Activated T-cell treated with anti-CD3 and anti-CD28 coated beads, Interleukin-2, amount 50 U/mL, for 24 hours (primary cell): ENCODE measurements around the gene PPM1K.

ENCODE experiments used
- DNase-seq: peaks from one replicate; pipeline ENCODE4 v3.0.0-alpha.2; 2020
- H3K27ac Mint-ChIP-seq: 2 replicates; pipeline ENCODE4 v1.8.0; 2020; ENCODE audit warnings: mild to moderate bottlenecking, mixed read lengths
- H3K27me3 Mint-ChIP-seq: 2 replicates; pipeline ENCODE4 v1.8.0; 2020; ENCODE audit warnings: mixed read lengths
- H3K36me3 Mint-ChIP-seq: 2 replicates; pipeline ENCODE4 v1.8.0; 2020; ENCODE audit warnings: low read depth, mixed read lengths
- H3K4me1 Mint-ChIP-seq: 2 replicates; pipeline ENCODE4 v1.8.0; 2020; ENCODE audit warnings: low read depth, mixed read lengths
- H3K4me3 Mint-ChIP-seq: 2 replicates; pipeline ENCODE4 v1.8.0; 2020; ENCODE audit warnings: mild to moderate bottlenecking, moderate library complexity, mixed read lengths
- H3K9me3 Mint-ChIP-seq: 2 replicates; pipeline ENCODE4 v1.8.0; 2020; ENCODE audit warnings: mixed read lengths

Gene PPM1K

DNA sequence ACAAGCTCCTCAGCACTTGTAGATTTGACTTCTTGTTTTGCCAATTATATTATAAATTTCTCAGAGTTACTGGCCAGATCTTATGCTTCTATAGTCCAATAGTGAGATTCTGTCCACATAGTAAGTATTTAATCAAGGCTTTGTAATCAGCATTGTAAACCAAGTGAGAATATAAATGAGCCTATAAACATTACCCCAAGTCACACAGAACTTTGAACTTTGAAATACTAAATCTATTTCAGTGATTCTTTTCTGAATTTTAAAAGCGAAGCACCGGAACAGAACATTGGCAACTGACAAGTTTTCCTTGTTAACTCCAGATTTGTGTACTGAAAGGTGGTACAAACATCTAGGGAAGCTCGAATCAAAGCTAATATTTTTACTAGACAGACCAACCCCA is 37.2 kb downstream of the PPM1K start:
- Mint-ChIP-seq H3K4me1 (peaks cover 11% of the 10 kb centered on the region), H3K9me3 (no peaks in the 10 kb centered on the region), H3K36me3 (no peaks in the 10 kb centered on the region), H3K27me3 (no peaks in the 10 kb centered on the region), H3K4me3 (no peak overlapping the region), H3K27ac (no peak overlapping the region)
- DNase-seq: no peak

DNA sequence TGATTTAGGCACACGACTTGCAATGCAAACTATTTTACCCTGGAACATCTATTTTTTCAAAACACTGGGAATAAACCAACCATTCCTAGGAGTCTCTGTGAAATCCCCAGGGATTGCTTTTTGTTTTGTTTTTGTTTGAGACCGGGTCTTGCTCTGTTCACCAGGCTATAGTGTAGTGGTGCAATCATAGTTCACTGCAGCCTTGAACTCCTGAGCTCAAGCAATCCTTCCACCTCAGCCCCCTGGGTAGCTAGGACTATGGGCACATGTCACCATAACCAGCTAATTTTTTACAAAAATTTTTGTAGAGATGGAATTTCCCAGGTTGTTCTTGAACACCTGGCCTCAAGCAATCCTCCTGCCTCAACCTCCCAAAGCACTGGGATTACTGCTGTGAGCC is 37.8 kb downstream of the PPM1K start:
- no peaks in the 10 kb centered on the region for H3K9me3 Mint-ChIP-seq
- DNase-seq: no peak
- no peaks in the 10 kb centered on the region for H3K36me3 Mint-ChIP-seq
- no peak overlapping the region for H3K27ac Mint-ChIP-seq
- H3K4me3 Mint-ChIP-seq: no peak overlapping the region
- H3K4me1 Mint-ChIP-seq: peaks cover 11% of the 10 kb centered on the region
- H3K27me3 Mint-ChIP-seq: no peaks in the 10 kb centered on the region

DNA sequence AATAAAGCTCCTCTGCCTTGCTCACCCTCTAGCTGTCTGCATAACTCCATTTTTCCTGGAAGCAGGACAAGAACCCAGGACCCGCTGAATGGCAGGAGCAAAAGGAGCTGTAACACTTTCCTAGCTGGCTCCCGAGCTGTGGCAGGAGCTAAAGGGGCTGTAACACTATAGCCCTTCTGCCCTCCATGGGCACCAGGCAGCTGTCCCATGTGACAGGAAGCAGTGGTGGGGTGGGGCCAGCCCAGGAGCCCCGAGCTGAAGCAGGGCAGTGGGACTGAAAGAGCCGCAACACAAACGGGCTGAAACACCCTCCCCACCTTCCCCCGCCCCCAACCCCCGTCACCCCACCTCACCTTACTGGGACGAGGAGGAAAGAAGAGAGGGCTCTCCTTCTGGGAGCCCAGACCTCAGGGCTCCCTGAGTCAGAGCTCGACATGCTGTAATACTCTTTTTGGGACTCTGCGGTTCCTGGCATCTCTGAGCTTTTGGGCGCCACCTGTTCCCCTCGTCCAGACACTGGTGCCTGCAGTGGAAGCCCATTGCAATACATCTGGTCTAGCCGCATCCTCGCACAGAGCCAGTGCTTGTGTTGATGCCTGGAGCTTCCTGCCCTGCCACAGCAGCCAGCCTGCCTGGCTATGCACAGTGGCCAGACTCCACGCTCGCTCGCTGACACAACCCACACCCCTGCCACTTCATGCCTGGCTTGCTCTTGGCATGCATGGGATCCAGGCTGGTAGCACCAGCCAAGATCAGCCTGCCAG is 39.4 kb downstream of the PPM1K start:
- no peaks in the 10 kb centered on the region for H3K27me3 Mint-ChIP-seq
- peak; percentile 64 for DNase-seq
- no peak overlapping the region for H3K27ac Mint-ChIP-seq
- H3K36me3 Mint-ChIP-seq: no peaks in the 10 kb centered on the region
- no peaks in the 10 kb centered on the region for H3K9me3 Mint-ChIP-seq
- peak overlapping the region; percentile 52 for H3K4me3 Mint-ChIP-seq
- peaks cover 11% of the 10 kb centered on the region for H3K4me1 Mint-ChIP-seq

DNA sequence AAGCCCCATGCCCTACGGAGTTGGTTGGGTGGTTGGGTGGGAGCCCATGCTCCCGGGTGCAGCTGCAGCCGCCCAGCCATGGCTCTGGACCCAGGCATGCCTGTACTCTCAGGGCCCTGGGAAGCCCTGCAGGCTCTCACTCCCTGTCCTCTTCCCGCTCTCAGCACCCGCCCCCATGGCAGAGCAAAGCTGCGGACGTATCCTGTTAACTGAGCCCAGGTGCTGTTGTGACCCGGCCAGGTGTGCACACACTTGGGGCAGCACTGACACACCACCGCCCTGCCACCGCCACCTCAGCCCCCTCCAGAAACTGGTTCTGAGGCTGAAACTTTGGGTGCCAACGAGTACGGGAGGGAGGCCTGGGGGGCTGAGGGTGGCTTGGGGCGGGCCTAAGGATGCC is 40.3 kb downstream of the PPM1K start:
- no peaks in the 10 kb centered on the region for H3K9me3 Mint-ChIP-seq
- no peak overlapping the region for H3K27ac Mint-ChIP-seq
- no peak overlapping the region for H3K4me3 Mint-ChIP-seq
- H3K36me3 Mint-ChIP-seq: no peaks in the 10 kb centered on the region
- no peaks in the 10 kb centered on the region for H3K27me3 Mint-ChIP-seq
- H3K4me1 Mint-ChIP-seq: peaks cover 11% of the 10 kb centered on the region
- DNase-seq: no peak

DNA sequence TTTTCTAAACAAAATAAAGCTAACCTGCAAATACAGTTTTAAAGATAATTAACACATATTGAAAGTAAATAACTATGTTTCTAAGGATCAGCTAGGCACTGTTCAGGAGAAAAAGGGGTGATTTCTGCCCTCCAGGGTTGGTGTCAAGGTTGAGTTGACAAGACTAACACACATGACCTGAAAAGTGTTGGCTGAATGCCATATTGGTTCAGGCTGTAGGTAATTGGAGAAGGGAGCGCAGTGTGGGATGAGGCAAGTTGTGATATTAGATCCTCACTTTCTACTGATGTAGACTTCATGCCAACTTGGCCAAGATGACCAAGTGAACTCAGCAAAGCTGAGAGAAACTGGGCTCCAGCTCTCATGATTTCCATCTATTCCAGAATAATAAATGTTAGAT is 42.2 kb downstream of the PPM1K start:
- peaks cover 11% of the 10 kb centered on the region for H3K4me1 Mint-ChIP-seq
- H3K9me3 Mint-ChIP-seq: no peaks in the 10 kb centered on the region
- H3K27ac Mint-ChIP-seq: no peak overlapping the region
- no peaks in the 10 kb centered on the region for H3K36me3 Mint-ChIP-seq
- no peak overlapping the region for H3K4me3 Mint-ChIP-seq
- no peaks in the 10 kb centered on the region for H3K27me3 Mint-ChIP-seq
- no peak for DNase-seq

DNA sequence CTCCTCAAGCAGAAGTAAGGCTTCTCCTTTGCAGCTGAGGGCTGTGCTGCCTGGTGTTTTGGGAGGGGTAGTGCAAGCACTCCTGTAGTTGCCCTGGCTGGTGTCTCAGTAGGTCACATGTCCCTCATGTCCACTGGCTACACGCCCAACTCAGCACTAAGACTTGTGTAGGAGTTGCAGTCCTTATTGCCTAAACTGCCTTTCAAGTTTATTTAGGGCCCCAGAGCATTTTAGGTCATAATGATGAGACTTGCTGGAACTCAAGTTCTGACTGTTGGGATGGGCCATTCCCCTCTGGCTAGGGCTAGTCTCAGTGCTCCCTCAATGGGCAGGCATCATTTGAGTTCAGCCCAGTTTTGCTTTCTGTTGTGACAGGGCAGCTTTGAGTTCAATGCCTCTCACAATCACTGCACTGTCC is 44.1 kb downstream of the PPM1K start:
- H3K4me1 Mint-ChIP-seq: peaks cover 7% of the 10 kb centered on the region
- H3K27me3 Mint-ChIP-seq: no peaks in the 10 kb centered on the region
- no peaks in the 10 kb centered on the region for H3K36me3 Mint-ChIP-seq
- DNase-seq: no peak
- no peak overlapping the region for H3K27ac Mint-ChIP-seq
- H3K9me3 Mint-ChIP-seq: no peaks in the 10 kb centered on the region
- no peak overlapping the region for H3K4me3 Mint-ChIP-seq

DNA sequence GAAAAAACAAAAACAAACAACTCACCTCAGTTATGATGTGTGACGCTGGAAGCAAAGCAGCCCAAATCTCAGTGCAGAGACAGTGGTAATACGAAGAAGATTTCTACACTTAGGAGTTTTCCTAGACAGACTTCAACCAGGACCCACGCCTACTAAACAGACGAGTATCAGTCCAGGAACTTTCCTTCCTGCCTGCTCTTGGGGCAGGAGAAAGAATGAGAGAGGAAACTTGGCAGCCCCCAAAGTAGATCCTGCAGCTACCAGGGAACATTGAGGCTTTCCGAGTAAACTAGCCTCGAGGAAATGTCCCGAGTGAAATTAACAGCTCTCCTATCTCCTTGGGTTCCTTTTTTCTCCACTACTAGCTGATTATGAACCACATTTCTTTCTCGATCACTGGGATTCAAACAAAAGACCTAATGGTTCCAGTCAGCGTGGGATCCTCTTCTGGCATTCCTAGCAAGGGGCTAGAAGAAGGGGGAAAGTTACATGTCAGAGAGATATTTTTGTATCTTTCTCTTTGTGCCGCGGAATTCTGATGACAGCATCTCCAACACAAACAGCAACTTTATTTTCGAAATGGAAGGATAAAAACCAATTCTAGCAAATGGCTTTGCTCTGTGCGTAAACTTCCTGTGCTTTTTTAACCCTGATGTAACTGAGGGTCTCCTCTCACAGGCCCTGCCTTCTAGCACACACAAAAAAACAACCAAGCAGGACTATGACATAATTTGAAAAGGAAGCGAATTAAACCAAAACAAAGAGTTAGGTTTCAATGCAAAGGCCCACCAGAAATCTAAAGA is 53.2 kb downstream of the PPM1K start:
- Mint-ChIP-seq H3K4me3 (peak overlapping the region; percentile 4), H3K4me1 (peaks cover 15% of the 10 kb centered on the region), H3K27ac (peak overlapping the region; percentile 30), H3K9me3 (peaks cover 2% of the 10 kb centered on the region), H3K27me3 (no peaks in the 10 kb centered on the region), H3K36me3 (no peaks in the 10 kb centered on the region)
- DNase-seq: no peak

DNA sequence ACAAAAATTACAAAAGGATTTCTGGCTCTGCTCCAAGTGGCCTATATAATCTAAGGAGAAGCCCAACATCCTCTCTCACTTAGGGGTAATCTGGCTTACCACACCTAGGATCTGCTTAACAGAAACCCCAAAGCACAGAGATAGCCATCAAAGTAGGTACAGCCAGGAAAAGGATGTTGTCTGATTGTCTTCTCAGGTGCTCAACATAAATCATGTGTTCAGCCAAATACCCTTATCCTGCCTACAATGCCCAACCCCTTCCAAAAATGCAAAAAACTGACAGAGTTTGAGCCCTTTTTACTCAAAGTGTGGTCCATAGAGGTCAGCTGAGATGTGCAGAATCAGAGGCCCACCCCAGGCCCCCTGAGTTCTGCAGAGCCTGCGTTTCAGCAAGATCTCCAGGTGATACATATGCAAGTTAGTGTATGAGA is 53.9 kb downstream of the PPM1K start:
- peaks cover 22% of the 10 kb centered on the region for H3K4me1 Mint-ChIP-seq
- H3K27ac Mint-ChIP-seq: no peak overlapping the region
- no peak for DNase-seq
- no peaks in the 10 kb centered on the region for H3K36me3 Mint-ChIP-seq
- no peaks in the 10 kb centered on the region for H3K27me3 Mint-ChIP-seq
- peaks cover 2% of the 10 kb centered on the region for H3K9me3 Mint-ChIP-seq
- peak overlapping the region; percentile 4 for H3K4me3 Mint-ChIP-seq

DNA sequence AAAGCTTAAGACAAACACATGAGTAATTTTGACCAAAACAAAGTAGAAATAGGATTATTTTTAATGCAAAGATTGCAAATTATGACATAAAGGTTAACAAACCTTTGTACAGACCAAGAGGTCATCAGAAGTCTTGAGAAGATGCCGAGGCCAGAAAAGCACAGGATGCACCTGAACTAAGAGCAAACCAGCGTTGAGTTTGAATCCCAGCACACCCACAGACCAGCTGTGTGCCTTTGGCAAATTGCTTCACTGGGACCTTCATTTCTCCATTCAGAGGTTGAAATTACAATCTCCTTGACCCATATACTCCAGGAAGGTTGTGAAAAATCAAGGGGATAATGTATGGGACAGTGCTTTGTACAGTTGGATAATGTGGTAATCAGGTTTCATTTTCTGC is 56.6 kb downstream of the PPM1K start:
- peaks cover 28% of the 10 kb centered on the region for H3K4me1 Mint-ChIP-seq
- H3K36me3 Mint-ChIP-seq: no peaks in the 10 kb centered on the region
- no peak overlapping the region for H3K4me3 Mint-ChIP-seq
- H3K27ac Mint-ChIP-seq: no peak overlapping the region
- H3K27me3 Mint-ChIP-seq: no peaks in the 10 kb centered on the region
- DNase-seq: no peak
- peaks cover 2% of the 10 kb centered on the region for H3K9me3 Mint-ChIP-seq

DNA sequence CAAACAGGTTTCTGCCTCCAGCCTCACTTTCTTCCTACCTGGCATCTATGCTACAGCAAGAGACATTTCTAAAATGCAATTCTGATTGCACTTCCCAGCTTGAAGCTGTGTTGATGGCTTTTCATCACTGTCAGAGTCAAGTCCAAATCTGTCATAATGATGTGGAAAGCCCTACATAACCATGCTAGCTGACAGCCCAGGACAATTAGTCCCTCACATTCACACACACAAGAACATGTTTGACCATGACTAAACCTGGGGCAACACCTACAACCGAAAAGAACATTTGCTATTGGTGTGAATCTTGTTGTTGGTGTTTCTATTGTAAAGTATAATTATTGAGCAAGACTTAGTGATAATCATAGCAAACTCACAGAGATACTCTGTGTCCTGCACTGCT is 58.2 kb downstream of the PPM1K start:
- no peak overlapping the region for H3K4me3 Mint-ChIP-seq
- H3K36me3 Mint-ChIP-seq: no peaks in the 10 kb centered on the region
- peaks cover 2% of the 10 kb centered on the region for H3K9me3 Mint-ChIP-seq
- no peaks in the 10 kb centered on the region for H3K27me3 Mint-ChIP-seq
- no peak overlapping the region for H3K27ac Mint-ChIP-seq
- DNase-seq: no peak
- peaks cover 23% of the 10 kb centered on the region for H3K4me1 Mint-ChIP-seq

DNA sequence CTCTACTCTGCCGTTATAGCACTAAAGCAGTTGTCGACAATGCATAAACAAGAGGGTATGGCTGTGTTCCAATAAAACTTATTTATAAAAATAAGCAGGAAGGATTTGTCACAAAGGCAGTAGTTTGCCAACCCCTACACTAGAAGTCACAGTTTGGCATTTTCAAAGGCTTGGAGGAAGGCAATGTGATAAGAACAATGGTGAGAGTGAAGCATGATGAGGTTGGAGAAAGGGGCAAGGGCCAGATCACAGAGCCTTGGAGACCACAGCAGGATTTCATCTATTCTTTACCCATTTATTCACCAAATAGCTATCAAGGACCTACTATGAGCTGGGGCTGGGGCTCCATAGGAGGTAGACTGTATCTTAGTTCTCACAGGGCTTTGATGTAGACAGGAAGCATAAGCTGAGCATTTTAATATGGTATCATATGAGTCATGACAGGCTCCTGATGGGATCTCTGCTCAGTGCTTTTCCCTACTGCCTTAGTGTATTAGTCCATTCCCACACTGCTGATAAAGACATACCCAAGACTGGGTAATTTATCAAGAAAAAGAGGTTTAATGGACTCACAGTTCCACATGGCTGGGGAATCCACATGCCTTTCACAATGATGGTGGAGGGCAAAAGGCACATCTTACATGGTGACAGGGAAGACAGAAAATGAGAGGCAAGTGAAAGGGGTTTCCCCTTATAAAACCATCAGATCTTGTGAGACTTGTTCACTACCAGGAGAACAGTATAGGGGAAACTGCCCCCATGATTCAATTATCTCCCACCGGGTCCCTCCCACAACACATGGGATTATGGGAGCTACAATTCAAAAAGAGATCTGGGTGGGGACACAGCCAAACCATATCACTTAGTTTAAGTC is 58.9 kb downstream of the PPM1K start:
- H3K9me3 Mint-ChIP-seq: peaks cover 2% of the 10 kb centered on the region

DNA sequence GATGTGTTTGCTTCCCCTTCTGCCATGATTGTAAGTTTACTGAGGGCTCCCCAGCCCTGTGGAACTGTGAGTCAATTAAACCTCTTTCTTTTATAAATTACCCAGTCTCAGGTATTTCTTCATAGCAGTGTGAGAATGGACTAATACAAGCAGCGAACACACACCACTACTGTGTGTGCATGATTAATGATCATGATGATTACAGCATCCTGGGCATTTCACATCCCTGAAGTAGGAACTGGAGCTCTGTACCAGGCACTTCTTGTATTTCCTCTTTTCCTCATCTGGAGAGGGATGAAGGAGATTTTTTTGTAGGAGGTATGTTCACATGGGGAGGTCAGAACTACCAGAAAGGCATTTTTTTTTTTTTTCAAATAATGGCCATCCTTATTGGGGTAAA is 60.8 kb downstream of the PPM1K start:
- H3K27me3 Mint-ChIP-seq: no peaks in the 10 kb centered on the region
- no peaks in the 10 kb centered on the region for H3K9me3 Mint-ChIP-seq
- no peak overlapping the region for H3K4me3 Mint-ChIP-seq
- H3K36me3 Mint-ChIP-seq: no peaks in the 10 kb centered on the region
- DNase-seq: no peak
- H3K4me1 Mint-ChIP-seq: peaks cover 17% of the 10 kb centered on the region
- H3K27ac Mint-ChIP-seq: no peak overlapping the region

More for the DNA sequence above, 58.9 kb downstream of the PPM1K start:
- no peak for DNase-seq
- Mint-ChIP-seq H3K36me3 (no peaks in the 10 kb centered on the region), H3K27ac (no peak overlapping the region), H3K27me3 (no peaks in the 10 kb centered on the region), H3K4me1 (peaks cover 16% of the 10 kb centered on the region), H3K4me3 (no peak overlapping the region)

DNA sequence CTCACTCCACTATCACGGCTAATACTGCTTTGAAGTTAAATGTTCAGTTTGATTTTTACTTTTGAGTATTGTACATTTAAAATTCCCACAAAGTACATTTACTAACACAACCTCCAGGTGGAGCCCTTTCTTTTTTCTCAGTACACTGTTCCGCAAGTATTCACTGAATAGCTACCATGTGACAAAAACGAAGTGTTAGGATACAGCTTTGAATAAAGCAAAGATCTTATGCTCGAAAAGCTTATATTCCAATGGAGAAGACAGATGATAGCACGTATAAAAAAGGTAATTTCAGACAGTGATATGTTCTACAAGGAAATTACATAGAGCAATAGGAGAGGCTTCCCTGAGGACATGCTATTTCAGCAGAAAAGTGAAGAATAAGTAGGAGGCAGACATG is 65.3 kb downstream of the PPM1K start:
- no peak for DNase-seq
- no peaks in the 10 kb centered on the region for H3K36me3 Mint-ChIP-seq
- H3K4me1 Mint-ChIP-seq: peaks cover 4% of the 10 kb centered on the region
- no peaks in the 10 kb centered on the region for H3K9me3 Mint-ChIP-seq
- no peak overlapping the region for H3K27ac Mint-ChIP-seq
- H3K27me3 Mint-ChIP-seq: no peaks in the 10 kb centered on the region
- no peak overlapping the region for H3K4me3 Mint-ChIP-seq

DNA sequence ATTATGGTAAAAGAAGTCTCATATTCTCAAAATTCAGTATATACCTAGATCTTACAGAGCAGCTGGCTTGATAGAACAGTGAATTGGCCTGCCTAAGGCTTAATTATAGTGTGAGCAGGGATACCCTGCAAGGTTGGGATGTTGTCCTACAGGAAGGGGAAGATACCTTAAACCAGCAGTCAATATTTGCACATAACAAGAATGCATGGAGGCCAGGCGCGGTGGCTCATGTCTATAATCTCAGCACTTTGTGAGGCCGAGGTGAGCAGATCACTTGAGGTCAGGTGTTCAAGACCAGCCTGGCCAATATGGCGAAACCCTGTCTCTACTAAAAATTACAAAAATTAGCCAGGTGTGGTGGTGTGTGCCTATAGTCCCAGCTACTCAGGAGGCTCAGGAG is 67.2 kb downstream of the PPM1K start:
- H3K36me3 Mint-ChIP-seq: no peaks in the 10 kb centered on the region
- no peak overlapping the region for H3K27ac Mint-ChIP-seq
- H3K4me1 Mint-ChIP-seq: peaks cover 4% of the 10 kb centered on the region
- DNase-seq: no peak
- H3K9me3 Mint-ChIP-seq: no peaks in the 10 kb centered on the region
- H3K4me3 Mint-ChIP-seq: no peak overlapping the region
- no peaks in the 10 kb centered on the region for H3K27me3 Mint-ChIP-seq
